D721Med (cell line): ENCODE results near the gene CPZ.
"Not testable (repeated sequence)": the region's sequence is repeated elsewhere in the genome, so short reads cannot be mapped to it uniquely, and the experiment has no call there.

Experiments used
- DNase-seq: peaks from one replicate; pipeline ENCODE4 v3.0.0; 2011; ENCODE audit warnings: low spot score; ENCODE audit not compliant: insufficient read length
- FAIRE-seq: peaks from 2 replicates; lab custom pipeline; 2011; peaks lifted over from hg19 to GRCh38; lab: Jason Lieb, UNC
- CTCF ChIP-seq: IDR thresholded peaks from 2 replicates; pipeline ENCODE4 v1.5.1; 2012; ENCODE audit warnings: mild to moderate bottlenecking, control low read depth; ENCODE audit not compliant: insufficient read depth; ENCODE audit errors: missing control alignments

CPZ gene

GRCh38 chr4:8568068-8568668, 24.4 kb upstream of the CPZ start:
- no peak for TF ChIP-seq CTCF
- FAIRE-seq (no peak), DNase-seq (no peak)

GRCh38 chr4:8570201-8570600, 22.4 kb upstream of the CPZ start:
- FAIRE-seq (no peak), DNase-seq (no peak)
- no peak for TF ChIP-seq CTCF

- FAIRE-seq (no peak), DNase-seq (no peak)
- TF ChIP-seq CTCF: no peak
Measured at GRCh38 chr4:8571702-8572685, 20.6 kb upstream of the CPZ start.

GRCh38 chr4:8573266-8573665, 19.3 kb upstream of the CPZ start:
- FAIRE-seq (no peak), DNase-seq (no peak)
- TF ChIP-seq CTCF: no peak

GRCh38 chr4:8574796-8575370, 17.7 kb upstream of the CPZ start:
- TF ChIP-seq CTCF: no peak
- FAIRE-seq: no peak

GRCh38 chr4:8575457-8575856, 17.1 kb upstream of the CPZ start:
- DNase-seq (no peak), FAIRE-seq (no peak)
- no peak for TF ChIP-seq CTCF

More at GRCh38 chr4:8574796-8575370, 17.7 kb upstream of the CPZ start:
- DNase-seq: no peak

GRCh38 chr4:8576591-8576990, 16.0 kb upstream of the CPZ start:
- not testable (repeated sequence) for DNase-seq, FAIRE-seq
